HG02759 (cell line): ENCODE data around the gene FHL2.

Experiments used
- ATAC-seq: cut with Tn5 transposase; IDR thresholded peaks from one replicate; pipeline ENCODE4 v1.9.1; 2021; ENCODE audit warnings: mild to moderate bottlenecking, moderate library complexity; ENCODE audit not compliant: unreplicated experiment

The FHL2 gene

GRCh38 chr2:105399207-105399861, 483 bp upstream of the FHL2 start:
- ATAC-seq: no peak

- ATAC-seq: no peak
Measured at GRCh38 chr2:105397953-105398335, 907 bp downstream of the FHL2 start.

- no peak for ATAC-seq
Measured at GRCh38 chr2:105397025-105397722, 1.7 kb downstream of the FHL2 start.

- no peak for ATAC-seq
Measured at GRCh38 chr2:105396254-105397024, 2.4 kb downstream of the FHL2 start.

GRCh38 chr2:105395691-105396090, 3.2 kb downstream of the FHL2 start:
- ATAC-seq: no peak

- ATAC-seq: no peak
Measured at GRCh38 chr2:105394951-105395611, 3.8 kb downstream of the FHL2 start.

- ATAC-seq: no peak
Measured at GRCh38 chr2:105393373-105394055, 5.3 kb downstream of the FHL2 start.

- no peak for ATAC-seq
Measured at GRCh38 chr2:105391763-105392662, 6.8 kb downstream of the FHL2 start.

- ATAC-seq: no peak
Measured at GRCh38 chr2:105391058-105391627, 7.7 kb downstream of the FHL2 start.

- no peak for ATAC-seq
Measured at GRCh38 chr2:105390454-105390853, 8.4 kb downstream of the FHL2 start.

GRCh38 chr2:105388971-105389381, 9.9 kb downstream of the FHL2 start:
- no peak for ATAC-seq

- ATAC-seq: no peak
Measured at GRCh38 chr2:105387225-105387624, 11.6 kb downstream of the FHL2 start.

- ATAC-seq: no peak
Measured at GRCh38 chr2:105385731-105386540, 12.9 kb downstream of the FHL2 start.

GRCh38 chr2:105384861-105385260, 14.0 kb downstream of the FHL2 start:
- no peak for ATAC-seq

- ATAC-seq: no peak
Measured at GRCh38 chr2:105384216-105384615, 14.6 kb downstream of the FHL2 start.

- ATAC-seq: no peak
Measured at GRCh38 chr2:105383432-105384166, 15.3 kb downstream of the FHL2 start.

GRCh38 chr2:105382177-105382576, 16.7 kb downstream of the FHL2 start:
- no peak for ATAC-seq

- ATAC-seq: no peak
Measured at GRCh38 chr2:105381101-105381668, 17.7 kb downstream of the FHL2 start.
